KOPT-K1 (cell line): ENCODE measurements around the gene BCL2A1.
"Not testable (repeated sequence)": the region's sequence is repeated elsewhere in the genome, so short reads cannot be mapped to it uniquely, and the experiment has no call there.

Experiments
- H3K27ac ChIP-seq: fragments of 200-600 bp; sonication (generic); 2 replicates; pipeline ENCODE4 v1.5.1; 2016; ENCODE audit warnings: antibody characterized with exemption, mild to moderate bottlenecking, low read depth, low read length; ENCODE audit not compliant: poor library complexity, severe bottlenecking
- H3K36me3 ChIP-seq: fragments of 200-600 bp; sonication (generic); 2 replicates; pipeline ENCODE4 v1.5.1; 2017; ENCODE audit warnings: antibody characterized with exemption, mild to moderate bottlenecking, low read length, moderate library complexity; ENCODE audit not compliant: insufficient read depth
- H3K9me3 ChIP-seq: fragments of 200-600 bp; sonication (generic); 2 replicates; pipeline ENCODE4 v1.5.1; 2017; ENCODE audit warnings: antibody characterized with exemption, low read length, mild to moderate bottlenecking; ENCODE audit not compliant: insufficient read depth, poor library complexity, severe bottlenecking

BCL2A1 gene

GRCh38 chr15:79973456-79974195, 2.6 kb upstream of the BCL2A1 start:
- no peak overlapping the region for H3K27ac ChIP-seq
- no peaks in the 10 kb centered on the region for H3K36me3 ChIP-seq
- no peaks in the 10 kb centered on the region for H3K9me3 ChIP-seq

GRCh38 chr15:79972863-79973262, 1.9 kb upstream of the BCL2A1 start:
- H3K9me3 ChIP-seq = no peaks in the 10 kb centered on the region
- no peak overlapping the region for H3K27ac ChIP-seq
- no peaks in the 10 kb centered on the region for H3K36me3 ChIP-seq

GRCh38 chr15:79970181-79970580, 815 bp downstream of the BCL2A1 start:
- H3K36me3 ChIP-seq = no peaks in the 10 kb centered on the region
- H3K27ac ChIP-seq = no peak overlapping the region
- no peaks in the 10 kb centered on the region for H3K9me3 ChIP-seq

- Histone ChIP-seq H3K36me3 (no peaks in the 10 kb centered on the region), H3K9me3 (no peaks in the 10 kb centered on the region), H3K27ac (no peak overlapping the region)
Observed at GRCh38 chr15:79969146-79969545, 1.9 kb downstream of the BCL2A1 start.

GRCh38 chr15:79967298-79968182, 3.5 kb downstream of the BCL2A1 start:
- Histone ChIP-seq H3K9me3 (no peaks in the 10 kb centered on the region), H3K36me3 (no peaks in the 10 kb centered on the region), H3K27ac (peak overlapping the region; percentile 9)

GRCh38 chr15:79966634-79967297, 4.2 kb downstream of the BCL2A1 start:
- Histone ChIP-seq H3K27ac (no peak overlapping the region), H3K9me3 (no peaks in the 10 kb centered on the region), H3K36me3 (no peaks in the 10 kb centered on the region)

- no peaks in the 10 kb centered on the region for H3K9me3 ChIP-seq
- H3K27ac ChIP-seq = no peak overlapping the region
- H3K36me3 ChIP-seq = no peaks in the 10 kb centered on the region
Observed at GRCh38 chr15:79965846-79966630, 5.0 kb downstream of the BCL2A1 start.

GRCh38 chr15:79964232-79964805, 6.7 kb downstream of the BCL2A1 start:
- Histone ChIP-seq H3K36me3 (no peaks in the 10 kb centered on the region), H3K9me3 (no peaks in the 10 kb centered on the region), H3K27ac (no peak overlapping the region)

- H3K27ac ChIP-seq, H3K36me3 ChIP-seq, H3K9me3 ChIP-seq: not testable (repeated sequence)
Observed at GRCh38 chr15:79962921-79963320, 8.1 kb downstream of the BCL2A1 start.

GRCh38 chr15:79962178-79962577, 8.8 kb downstream of the BCL2A1 start:
- H3K9me3 ChIP-seq = no peaks in the 10 kb centered on the region
- no peak overlapping the region for H3K27ac ChIP-seq
- no peaks in the 10 kb centered on the region for H3K36me3 ChIP-seq

GRCh38 chr15:79960502-79961212, 10.3 kb downstream of the BCL2A1 start:
- Histone ChIP-seq H3K36me3 (no peaks in the 10 kb centered on the region), H3K9me3 (no peaks in the 10 kb centered on the region), H3K27ac (no peak overlapping the region)

- Histone ChIP-seq H3K36me3 (no peaks in the 10 kb centered on the region), H3K9me3 (no peaks in the 10 kb centered on the region), H3K27ac (no peak overlapping the region)
Observed at GRCh38 chr15:79957741-79958140, 13.3 kb downstream of the BCL2A1 start.

- H3K9me3 ChIP-seq = no peaks in the 10 kb centered on the region
- no peak overlapping the region for H3K27ac ChIP-seq
- H3K36me3 ChIP-seq = no peaks in the 10 kb centered on the region
Observed at GRCh38 chr15:79956354-79956939, 14.5 kb downstream of the BCL2A1 start.

- Histone ChIP-seq H3K9me3 (no peaks in the 10 kb centered on the region), H3K36me3 (no peaks in the 10 kb centered on the region), H3K27ac (no peak overlapping the region)
Observed at GRCh38 chr15:79954661-79955060, 16.3 kb downstream of the BCL2A1 start.
